Breast epithelium (tissue), 4 donors: ENCODE results near the gene CDK5RAP3. TPM values are rescaled to one million over a fixed set of nuclear protein-coding genes. Genes with fewer than 3 reads are reported as not detected.
"Not testable (repeated sequence)": the region's sequence is repeated elsewhere in the genome, so short reads cannot be mapped to it uniquely, and the experiment has no call there.

Source experiments
- DNase-seq, 2 donors: peaks; one replicate each; pipeline ENCODE4 v3.0.0-alpha.2; 2019; ENCODE audit warnings: low spot score in 2 of 2
- H3K27ac ChIP-seq, 2 donors: fragments of 200-600 bp; sonication (generic) in 1 of 2; one replicate each; pipeline ENCODE4 v1.5.1; 2016 to 2019; ENCODE audit warnings: mild to moderate bottlenecking in 1 of 2
- H3K27me3 ChIP-seq, 2 donors: fragments of 200-600 bp; sonication (generic) in 1 of 2; one replicate each; pipeline versions ENCODE4 v1.5.1 to v1.6.0; 2017 to 2019; ENCODE audit warnings: control low read depth in 1 of 2, mild to moderate bottlenecking in 1 of 2
- H3K36me3 ChIP-seq: fragments of 200-600 bp; one replicate; pipeline ENCODE4 v1.5.1; 2019
- H3K4me1 ChIP-seq, 2 donors: fragments of 200-600 bp; sonication (generic); one replicate each; pipeline ENCODE4 v1.5.1; 2016 to 2019; ENCODE audit warnings: control low read depth in 1 of 2
- H3K4me3 ChIP-seq, 3 donors: fragments of 200-600 bp; sonication (generic); 1 replicate in 2 of 3; 2 replicates in 1 of 3; pipeline ENCODE4 v1.5.1; 2016 to 2019; ENCODE audit warnings: mild to moderate bottlenecking in 3 of 3, moderate library complexity in 2 of 3
- H3K9me3 ChIP-seq, 2 donors: fragments of 200-600 bp; sonication (generic) in 1 of 2; one replicate each; pipeline ENCODE4 v1.5.1; 2016 to 2019; ENCODE audit warnings: control low read depth in 1 of 2
- CTCF ChIP-seq, 3 donors: fragments of 450-650 bp; IDR thresholded peaks; one replicate each; pipeline ENCODE4 v1.5.1; 2016 to 2017; ENCODE audit warnings: antibody characterized with exemption in 3 of 3, mild to moderate bottlenecking in 3 of 3, moderate library complexity in 3 of 3
- POLR2A ChIP-seq: fragments of 450-650 bp; IDR thresholded peaks from one replicate; pipeline ENCODE4 v1.6.1; 2016; ENCODE audit warnings: antibody characterized with exemption, mild to moderate bottlenecking, moderate library complexity
- POLR2AphosphoS5 ChIP-seq, 3 donors: sonication (generic); formaldehyde crosslinking; IDR thresholded peaks; one replicate each; pipeline ENCODE4 v1.6.1; 2017; ENCODE audit warnings: antibody characterized with exemption in 3 of 3
- intact Hi-C: fragments of 100-400 bp; cut with DNase I; formaldehyde crosslinking; loops from one replicate; pipeline ENCODE4 v1.15.1; 2023; ENCODE audit warnings: low total_unique reads
- total RNA-seq, 3 donors: library from RNA; depleted of rRNA; stranded (reverse); fragments of >200 nt; gene quantifications; one replicate each; pipeline ENCODE4 v1.1.0, GENCODE V29; 2016

Gene CDK5RAP3
- total RNA-seq, 3 donors from 2014 or later: 121 to 198 (median 183) TPM

GRCh38 chr17:47998044-47998443 lies 27.1 kb downstream of the CDK5RAP3 start:
- DNase-seq: no peak
- intact Hi-C loops: no loop called here
- no peak for TF ChIP-seq POLR2AphosphoS5 (IDR thresholded peaks at IDR 0.05)
- H3K4me3 ChIP-seq: no peak overlapping the region
- no peaks in the 10 kb centered on the region for H3K27me3 ChIP-seq
- H3K4me1 ChIP-seq: no peaks in the 10 kb centered on the region
- no peaks in the 10 kb centered on the region for H3K36me3 ChIP-seq
- H3K27ac ChIP-seq: no peak overlapping the region
- no peaks in the 10 kb centered on the region for H3K9me3 ChIP-seq

GRCh38 chr17:47999582-47999981 lies 28.7 kb downstream of the CDK5RAP3 start:
- no peak for TF ChIP-seq CTCF (IDR thresholded peaks at IDR 0.05)
- no peak for TF ChIP-seq POLR2A
- no peak for TF ChIP-seq POLR2AphosphoS5 (IDR thresholded peaks at IDR 0.05)
- Histone ChIP-seq H3K36me3 (no peaks in the 10 kb centered on the region), H3K27ac (no peak overlapping the region), H3K4me3 (no peak overlapping the region), H3K27me3 (no peaks in the 10 kb centered on the region), H3K4me1 (no peaks in the 10 kb centered on the region), H3K9me3 (no peaks in the 10 kb centered on the region)
- no peak for DNase-seq
- intact Hi-C loops: no loop called here

- intact Hi-C loops: no loop called here
- no peak overlapping the region for H3K4me3 ChIP-seq
- DNase-seq: no peak
- H3K27ac ChIP-seq: no peak overlapping the region
- no peaks in the 10 kb centered on the region for H3K36me3 ChIP-seq
- TF ChIP-seq POLR2AphosphoS5 (IDR thresholded peaks at IDR 0.05) (no peak), POLR2A (no peak), CTCF (IDR thresholded peaks at IDR 0.05) (no peak)
- H3K27me3 ChIP-seq: no peaks in the 10 kb centered on the region
- H3K9me3 ChIP-seq: no peaks in the 10 kb centered on the region
- no peaks in the 10 kb centered on the region for H3K4me1 ChIP-seq
These were observed 30.3 kb downstream of the CDK5RAP3 start for GRCh38 chr17:48001197-48001596.

GRCh38 chr17:48001657-48002056 lies 30.7 kb downstream of the CDK5RAP3 start:
- H3K36me3 ChIP-seq, H3K4me1 ChIP-seq, H3K9me3 ChIP-seq, H3K4me3 ChIP-seq, H3K27me3 ChIP-seq, DNase-seq, intact Hi-C loops: not testable (repeated sequence)
- peak overlapping the region; percentile 84 to 92 for H3K27ac ChIP-seq

GRCh38 chr17:48002266-48002915 lies 31.5 kb downstream of the CDK5RAP3 start:
- Histone ChIP-seq H3K9me3 (no peaks in the 10 kb centered on the region), H3K36me3 (no peaks in the 10 kb centered on the region), H3K4me1 (no peaks in the 10 kb centered on the region), H3K4me3 (no peak overlapping the region), H3K27me3 (no peaks in the 10 kb centered on the region), H3K27ac (peak overlapping the region; percentile 84 to 92)
- no peak for TF ChIP-seq POLR2A
- TF ChIP-seq POLR2AphosphoS5 (IDR thresholded peaks at IDR 0.05): no peak
- TF ChIP-seq CTCF (IDR thresholded peaks at IDR 0.05): no peak
- intact Hi-C loops: no loop called here
- no peak for DNase-seq

GRCh38 chr17:48002916-48003416 lies 32.1 kb downstream of the CDK5RAP3 start:
- H3K27ac ChIP-seq: peak overlapping the region; percentile 84 to 92
- intact Hi-C loops: no loop called here
- no peak for DNase-seq
- H3K4me3 ChIP-seq: no peak overlapping the region
- no peaks in the 10 kb centered on the region for H3K9me3 ChIP-seq
- TF ChIP-seq CTCF (IDR thresholded peaks at IDR 0.05) (no peak), POLR2A (no peak), POLR2AphosphoS5 (IDR thresholded peaks at IDR 0.05) (no peak)
- no peaks in the 10 kb centered on the region for H3K4me1 ChIP-seq
- no peaks in the 10 kb centered on the region for H3K36me3 ChIP-seq
- no peaks in the 10 kb centered on the region for H3K27me3 ChIP-seq
